ENCODE results near the gene FBXO24. TPM values are rescaled to one million over a fixed set of nuclear protein-coding genes. Genes with fewer than 3 reads are reported as not detected.
A peak's percentile ranks its signal among the peaks of the same experiment; 100 is the strongest.

Gene FBXO24
- total RNA-seq, 2 donors from 2014 or later: 1.3 to 3.0 TPM

GRCh38 chr7:100606313-100606712 is 20.2 kb downstream of the FBXO24 start:
- no peaks in the 10 kb centered on the region for H3K9me3 Mint-ChIP-seq
- Histone ChIP-seq H3K9ac (ENCODE audit: extremely low read depth, low read length, poor library complexity, severe bottlenecking) (no peak overlapping the region), H3K27me3 (ENCODE audit: control insufficient read depth, insufficient read depth, low read length, poor library complexity, severe bottlenecking) (peaks cover 18% of the 10 kb centered on the region), H3K9me3 (ENCODE audit: control insufficient read depth, low read length) (no peaks in the 10 kb centered on the region), H3K27ac (ENCODE audit: low read depth, low read length) (no peak overlapping the region), H3K4me1 (ENCODE audit: control insufficient read depth, insufficient read depth, low read length) (peaks cover 5% of the 10 kb centered on the region), H3K4me3 (ENCODE audit: low read length) (no peak overlapping the region), H3K36me3 (ENCODE audit: control insufficient read depth, insufficient read depth, low read length) (no peaks in the 10 kb centered on the region)
- TF ChIP-seq CTCF (conservative IDR thresholded peaks at IDR 0.05): no peak
- DNase-seq: no peak
- H3K36me3 Mint-ChIP-seq (ENCODE audit: low read depth): no peaks in the 10 kb centered on the region
- WGBS, 2 experiments (ENCODE audit: insufficient coverage in 1 of 2, insufficient read length in 1 of 2): 87 to 89% methylated on average over 11 to 12 of the region's 12 CpGs
- H3K4me3 Mint-ChIP-seq: peak overlapping the region; percentile 62
- H3K27ac Mint-ChIP-seq: no peak overlapping the region
- peaks cover 28% of the 10 kb centered on the region for H3K27me3 Mint-ChIP-seq (ENCODE audit: insufficient read depth)
- H3K4me1 Mint-ChIP-seq: peaks cover 21% of the 10 kb centered on the region

DNA sequence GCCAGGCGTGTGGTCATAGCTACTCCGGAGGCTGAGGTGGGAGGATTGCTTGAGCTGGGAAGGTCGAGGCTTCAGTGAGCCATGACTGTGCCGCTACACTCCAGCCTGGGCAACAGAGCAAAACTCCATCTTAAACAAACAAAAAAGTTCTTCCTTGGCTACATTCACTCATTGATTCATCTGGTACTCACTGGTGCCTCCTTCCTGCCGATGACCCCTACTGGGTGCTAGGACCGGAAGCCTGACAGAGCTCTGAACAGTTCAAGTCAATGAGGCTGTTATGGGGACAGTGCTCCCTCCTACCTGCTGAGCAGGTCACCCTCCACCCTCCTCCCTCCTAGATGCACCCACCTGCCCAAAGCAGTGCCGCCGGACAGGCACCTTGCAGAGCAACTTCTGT is 21.0 kb downstream of the FBXO24 start:
- no peaks in the 10 kb centered on the region for H3K36me3 ChIP-seq (ENCODE audit: control insufficient read depth, insufficient read depth, low read length)
- no peak overlapping the region for H3K4me3 ChIP-seq (ENCODE audit: low read length)
- H3K4me3 Mint-ChIP-seq: no peak overlapping the region
- no peak overlapping the region for H3K27ac Mint-ChIP-seq
- no peak for TF ChIP-seq CTCF (conservative IDR thresholded peaks at IDR 0.05)
- H3K27ac ChIP-seq (ENCODE audit: low read depth, low read length): no peak overlapping the region
- H3K36me3 Mint-ChIP-seq (ENCODE audit: low read depth): no peaks in the 10 kb centered on the region
- peaks cover 5% of the 10 kb centered on the region for H3K4me1 ChIP-seq (ENCODE audit: control insufficient read depth, insufficient read depth, low read length)
- H3K4me1 Mint-ChIP-seq: peaks cover 18% of the 10 kb centered on the region
- peaks cover 18% of the 10 kb centered on the region for H3K27me3 ChIP-seq (ENCODE audit: control insufficient read depth, insufficient read depth, low read length, poor library complexity, severe bottlenecking)
- H3K9me3 Mint-ChIP-seq: no peaks in the 10 kb centered on the region
- DNase-seq: no peak
- H3K9me3 ChIP-seq (ENCODE audit: control insufficient read depth, low read length): no peaks in the 10 kb centered on the region
- no peak overlapping the region for H3K9ac ChIP-seq (ENCODE audit: extremely low read depth, low read length, poor library complexity, severe bottlenecking)
- 94 to 97% methylated on average over 6 to 8 of the region's 8 CpGs for WGBS, 2 experiments (ENCODE audit: insufficient coverage in 1 of 2, insufficient read length in 1 of 2)
- H3K27me3 Mint-ChIP-seq (ENCODE audit: insufficient read depth): peaks cover 28% of the 10 kb centered on the region

- 94 to 98% methylated on average over 5 of the region's 5 CpGs for WGBS, 2 experiments (ENCODE audit: insufficient coverage in 1 of 2, insufficient read length in 1 of 2)
- H3K36me3 Mint-ChIP-seq (ENCODE audit: low read depth): peaks cover 2% of the 10 kb centered on the region
Observed at GRCh38 chr7:100609958-100610357, 23.8 kb downstream of the FBXO24 start.

More at GRCh38 chr7:100609958-100610357, 23.8 kb downstream of the FBXO24 start:
- Histone ChIP-seq H3K4me1 (ENCODE audit: control insufficient read depth, insufficient read depth, low read length) (peaks cover 5% of the 10 kb centered on the region), H3K36me3 (ENCODE audit: control insufficient read depth, insufficient read depth, low read length) (no peaks in the 10 kb centered on the region), H3K27me3 (ENCODE audit: control insufficient read depth, insufficient read depth, low read length, poor library complexity, severe bottlenecking) (peaks cover 16% of the 10 kb centered on the region), H3K9me3 (ENCODE audit: control insufficient read depth, low read length) (no peaks in the 10 kb centered on the region), H3K9ac (ENCODE audit: extremely low read depth, low read length, poor library complexity, severe bottlenecking) (no peak overlapping the region), H3K27ac (ENCODE audit: low read depth, low read length) (no peak overlapping the region), H3K4me3 (ENCODE audit: low read length) (no peak overlapping the region)
- H3K4me1 Mint-ChIP-seq: peaks cover 9% of the 10 kb centered on the region
- no peaks in the 10 kb centered on the region for H3K9me3 Mint-ChIP-seq
- H3K4me3 Mint-ChIP-seq: no peak overlapping the region
- peaks cover 23% of the 10 kb centered on the region for H3K27me3 Mint-ChIP-seq (ENCODE audit: insufficient read depth)
- no peak for TF ChIP-seq CTCF (conservative IDR thresholded peaks at IDR 0.05)
- DNase-seq: no peak
- H3K27ac Mint-ChIP-seq: no peak overlapping the region

Data from endodermal cell (in vitro differentiated cells).